Ecto neural progenitor cell (in vitro differentiated cells): ENCODE data around the gene PCDHA6.
"Not testable (repeated sequence)": the region's sequence is repeated elsewhere in the genome, so short reads cannot be mapped to it uniquely, and the experiment has no call there.

Experiments
- DNase-seq: peaks from one replicate; pipeline ENCODE4 v3.0.0-alpha.2; 2018; ENCODE audit warnings: low spot score

PCDHA6 gene

GRCh38 chr5:140857177-140857986 lies 29.6 kb downstream of the PCDHA6 start:
- no peak for DNase-seq

GRCh38 chr5:140857987-140858240 lies 30.2 kb downstream of the PCDHA6 start:
- no peak for DNase-seq

DNA sequence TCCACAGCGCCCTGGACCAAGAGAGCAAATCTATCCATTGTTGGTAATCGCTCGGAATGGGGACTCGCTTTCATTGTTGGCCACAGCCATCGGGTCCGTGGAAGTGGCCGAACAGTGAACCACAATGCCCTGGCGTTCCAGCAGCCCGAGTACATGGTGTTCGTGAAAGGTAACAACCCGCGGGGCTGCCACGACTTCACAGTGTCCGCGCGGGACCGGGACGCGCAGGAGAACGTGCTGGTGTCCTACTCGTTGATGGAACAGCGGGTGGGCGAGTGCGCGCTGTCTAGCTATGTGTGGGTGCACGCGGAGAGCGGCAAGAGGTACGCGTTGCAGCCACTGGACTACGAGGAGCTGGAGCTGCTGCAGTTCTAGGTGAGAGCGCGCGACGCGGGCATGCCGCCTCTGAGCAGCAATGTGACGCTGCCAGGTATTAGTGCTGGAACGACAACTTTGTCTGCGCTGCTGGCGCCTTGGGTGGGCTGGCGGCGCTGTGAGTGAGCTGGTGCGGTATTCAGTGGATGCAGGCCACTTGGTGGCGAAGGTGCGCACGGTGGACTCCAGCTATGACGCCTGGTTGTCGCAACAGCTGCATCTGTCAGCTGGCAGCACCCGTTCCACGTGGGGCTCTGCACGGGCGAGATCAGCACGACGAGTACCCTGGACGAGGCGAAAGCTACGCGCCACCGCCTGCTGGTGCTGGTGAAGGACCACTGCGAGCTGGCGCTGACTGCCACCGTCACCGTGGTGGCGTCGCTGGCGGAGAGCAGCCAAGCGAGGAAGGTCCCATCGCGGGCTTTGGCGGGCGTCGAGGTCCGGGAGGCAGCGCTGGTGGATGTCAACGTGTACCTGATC lies 34.9 kb downstream of the PCDHA6 start:
- DNase-seq, result no peak

DNA sequence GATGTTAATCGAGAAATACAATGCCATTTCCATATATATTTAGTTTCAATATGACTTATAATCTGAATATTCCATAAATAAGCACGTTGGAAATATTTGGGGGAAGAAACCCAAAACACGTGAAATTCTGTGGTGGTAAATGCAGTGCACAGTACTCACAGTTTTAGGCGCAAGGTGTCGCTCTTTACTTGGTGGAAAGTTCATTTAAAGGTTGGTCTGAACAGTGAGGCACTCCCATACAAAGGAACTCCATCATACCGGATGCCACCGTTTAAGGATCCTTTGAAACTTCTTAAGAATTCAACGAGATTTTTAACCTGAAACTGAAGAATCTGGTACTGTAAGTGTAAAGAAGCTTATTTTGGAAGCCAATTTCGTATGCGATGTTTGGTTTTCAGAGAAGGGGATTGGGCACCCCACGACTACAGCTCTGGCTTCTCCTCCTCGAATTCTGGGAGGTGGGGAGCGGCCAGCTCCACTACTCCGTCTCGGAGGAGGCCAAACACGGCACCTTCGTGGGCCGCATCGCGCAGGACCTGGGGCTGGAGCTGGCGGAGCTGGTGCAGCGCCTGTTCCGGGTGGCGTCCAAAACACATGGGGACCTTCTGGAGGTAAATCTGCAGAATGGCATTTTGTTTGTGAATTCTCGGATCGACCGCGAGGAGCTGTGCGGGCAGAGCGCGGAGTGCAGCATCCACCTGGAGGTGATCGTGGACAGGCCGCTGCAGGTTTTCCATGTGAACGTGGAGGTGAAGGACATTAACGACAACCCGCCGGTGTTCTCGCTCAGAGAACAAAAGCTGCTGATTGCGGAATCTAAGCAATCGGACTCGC lies 41.2 kb downstream of the PCDHA6 start, which contains the start of gene PCDHA11:
Gene PCDHA11, plus strand, starts transcription at position 237 of the 834 bp plus-strand sequence. Its CDS starts 147 bp downstream, at position 384.
- DNase-seq, result peak; percentile 44

- DNase-seq, result no peak
Measured at GRCh38 chr5:140869555-140869886, 41.8 kb downstream of the PCDHA6 start.

GRCh38 chr5:140870221-140871201 lies 42.8 kb downstream of the PCDHA6 start:
- DNase-seq, result no peak

- peak; percentile 61 for DNase-seq
Measured at GRCh38 chr5:140875085-140876065, 47.6 kb downstream of the PCDHA6 start, which contains the start of gene PCDHA12. PCDHA12 (plus strand) TSS chr5:140875308; CDS start chr5:140875473, 165 bp downstream.

GRCh38 chr5:140876541-140877261 lies 48.9 kb downstream of the PCDHA6 start:
- not testable (repeated sequence) for DNase-seq

DNA sequence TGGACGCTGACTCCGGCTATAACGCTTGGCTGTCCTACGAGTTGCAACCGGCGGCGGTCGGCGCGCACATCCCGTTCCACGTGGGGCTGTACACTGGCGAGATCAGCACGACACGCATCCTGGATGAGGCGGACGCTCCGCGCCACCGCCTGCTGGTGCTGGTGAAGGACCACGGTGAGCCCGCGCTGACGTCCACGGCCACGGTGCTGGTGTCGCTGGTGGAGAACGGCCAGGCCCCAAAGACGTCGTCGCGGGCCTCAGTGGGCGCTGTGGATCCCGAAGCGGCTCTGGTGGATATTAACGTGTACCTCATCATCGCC lies 49.5 kb downstream of the PCDHA6 start:
- DNase-seq, result no peak
